ENCODE measurements around the gene MCTS1. TPM values are rescaled to one million over a fixed set of nuclear protein-coding genes. Genes with fewer than 3 reads are reported as not detected.

The MCTS1 gene
- total RNA-seq, 4 donors from 2014 or later: 8.6 to 31.0 (median 22.7) TPM

DNA sequence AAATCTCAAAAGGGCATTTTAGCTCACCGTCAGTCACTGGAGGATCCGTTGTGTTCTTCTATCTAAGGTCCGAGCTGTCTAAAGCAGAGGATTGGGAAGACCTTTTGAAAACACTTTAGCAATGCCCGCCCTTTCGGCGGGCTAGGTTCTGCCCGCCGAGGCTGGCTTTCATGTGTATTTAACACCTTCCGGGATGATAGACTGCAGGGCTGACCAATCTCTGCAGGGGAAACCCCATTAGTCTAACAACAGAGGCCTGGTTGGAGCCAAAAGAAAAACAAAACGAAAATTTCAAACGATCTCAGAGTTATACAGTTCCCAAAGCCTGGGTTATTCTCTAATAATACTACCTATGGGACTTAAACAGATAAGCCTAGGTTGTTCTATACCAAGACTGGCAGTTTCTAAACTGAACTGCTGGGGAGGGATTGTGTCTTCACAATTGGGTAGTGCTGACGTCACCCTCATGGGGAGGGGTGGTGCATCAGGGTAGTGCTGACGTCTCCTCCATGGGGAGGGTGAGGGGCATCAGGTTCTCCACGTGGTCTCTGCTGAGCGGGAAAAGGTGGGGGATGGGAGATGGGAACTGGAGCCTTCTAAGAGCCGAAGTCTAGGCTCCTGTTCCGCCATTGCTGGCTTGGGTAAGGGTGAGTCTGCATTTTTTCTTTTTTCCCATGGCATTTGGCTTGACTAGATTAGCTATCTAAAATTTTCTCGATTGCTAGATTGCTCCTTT is 28.4 kb upstream of the MCTS1 start:
- no peak for TF ChIP-seq CTCF (IDR thresholded peaks at IDR 0.05)
- no peak for TF ChIP-seq POLR2A (IDR thresholded peaks at IDR 0.05)
- H3K27ac ChIP-seq: no peak overlapping the region
- H3K4me1 ChIP-seq: no peaks in the 10 kb centered on the region
- no peak for DNase-seq (ENCODE audit: low spot score in 2 of 2)
- H3K4me3 ChIP-seq: no peak overlapping the region
- 73 to 80% methylated on average over 12 to 18 of the region's 18 CpGs for WGBS, 2 donors
- no peaks in the 10 kb centered on the region for H3K9me3 ChIP-seq
- H3K36me3 ChIP-seq: no peaks in the 10 kb centered on the region
- no peaks in the 10 kb centered on the region for H3K27me3 ChIP-seq

DNA sequence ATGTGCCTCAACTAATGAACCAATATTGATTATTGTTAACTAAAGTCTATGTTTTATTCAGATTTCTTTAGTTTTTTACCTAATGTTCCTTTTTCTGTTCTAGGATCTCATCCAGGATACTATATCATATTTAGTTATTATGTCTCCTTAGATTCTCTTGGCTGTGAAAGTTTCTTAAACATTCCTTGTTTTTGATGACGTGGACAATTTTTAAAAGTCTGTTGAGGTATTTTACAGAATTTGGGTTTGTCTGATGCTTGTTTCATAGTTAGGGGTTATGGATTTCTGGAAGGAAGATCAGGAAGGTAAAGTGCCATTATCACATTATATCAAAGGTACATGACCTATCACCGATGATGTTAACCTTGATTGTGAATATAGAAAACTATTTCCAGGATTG is 18.2 kb upstream of the MCTS1 start:
- TF ChIP-seq CTCF (IDR thresholded peaks at IDR 0.05) (no peak), EP300 (IDR thresholded peaks at IDR 0.05) (no peak), POLR2A (IDR thresholded peaks at IDR 0.05) (no peak)
- Histone ChIP-seq H3K27me3 (no peaks in the 10 kb centered on the region), H3K36me3 (no peaks in the 10 kb centered on the region), H3K27ac (no peak overlapping the region), H3K4me1 (no peaks in the 10 kb centered on the region), H3K9me3 (no peaks in the 10 kb centered on the region), H3K4me3 (no peak overlapping the region)
- WGBS, 2 donors: 82 to 87% methylated on average over 2 of the region's 2 CpGs
- DNase-seq (ENCODE audit: low spot score in 2 of 2): no peak

DNA sequence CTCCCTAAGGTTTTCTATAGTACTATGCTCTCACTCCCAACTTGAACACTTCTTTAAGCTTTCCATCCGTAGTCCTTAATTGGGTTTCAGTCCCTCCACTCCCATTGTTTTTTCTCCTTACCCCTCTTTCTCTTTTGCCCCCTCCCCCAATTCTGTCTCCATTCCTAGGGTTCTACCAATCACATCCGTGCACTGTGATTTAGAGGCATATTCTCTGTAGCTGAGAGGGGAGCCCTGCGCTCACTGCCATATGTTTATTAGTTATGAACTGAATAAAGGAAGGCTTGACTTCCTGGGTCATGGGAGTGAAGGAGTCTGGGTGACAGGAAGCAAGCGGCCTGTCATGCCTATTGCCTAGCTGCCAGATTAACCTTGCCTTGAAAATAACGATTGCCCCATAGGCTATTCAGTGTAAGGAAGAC is 471 bp downstream of the MCTS1 start:
- no peaks in the 10 kb centered on the region for H3K9me3 ChIP-seq
- WGBS, 2 donors: 0 to 30% methylated on average over 5 of the region's 5 CpGs
- H3K27me3 ChIP-seq: no peaks in the 10 kb centered on the region
- H3K4me1 ChIP-seq: peaks cover 0 to 12% (median 7%) of the 10 kb centered on the region in 4 donors
- TF ChIP-seq POLR2A (IDR thresholded peaks at IDR 0.05) (no peak), EP300 (IDR thresholded peaks at IDR 0.05) (no peak), CTCF (IDR thresholded peaks at IDR 0.05) (no peak)
- peak overlapping the region; percentile 43 to 68 (median 52) for H3K4me3 ChIP-seq
- peak overlapping the region; percentile 63 to 89 (median 84) for H3K27ac ChIP-seq
- no peak for DNase-seq (ENCODE audit: low spot score in 2 of 2)
- H3K36me3 ChIP-seq: peaks cover 0 to 9% (median 0%) of the 10 kb centered on the region in 3 donors

GRCh38 chrX:120612086-120612485 is 8.2 kb downstream of the MCTS1 start:
- Histone ChIP-seq H3K36me3 (peaks cover 0 to 28% (median 0%) of the 10 kb centered on the region in 3 donors), H3K4me3 (no peak overlapping the region), H3K9me3 (no peaks in the 10 kb centered on the region), H3K27ac (no peak overlapping the region), H3K27me3 (no peaks in the 10 kb centered on the region), H3K4me1 (no peaks in the 10 kb centered on the region)
- DNase-seq (ENCODE audit: low spot score in 2 of 2): no peak
- 75 to 79% methylated on average over 1 of the region's 1 CpG for WGBS, 2 donors
- TF ChIP-seq EP300 (IDR thresholded peaks at IDR 0.05): no peak
- TF ChIP-seq POLR2A (IDR thresholded peaks at IDR 0.05): no peak
- TF ChIP-seq CTCF (IDR thresholded peaks at IDR 0.05): no peak

- no peak for DNase-seq (ENCODE audit: low spot score in 2 of 2)
- Histone ChIP-seq H3K4me3 (no peak overlapping the region), H3K27me3 (no peaks in the 10 kb centered on the region), H3K27ac (no peak overlapping the region), H3K36me3 (peaks cover 0 to 19% (median 0%) of the 10 kb centered on the region in 3 donors), H3K9me3 (no peaks in the 10 kb centered on the region), H3K4me1 (no peaks in the 10 kb centered on the region)
- no peak for TF ChIP-seq POLR2A (IDR thresholded peaks at IDR 0.05)
These were observed 10.9 kb downstream of the MCTS1 start for GRCh38 chrX:120614816-120615215.
